ENCODE results near the gene NUP210. TPM values are rescaled to one million over a fixed set of nuclear protein-coding genes. Genes with fewer than 3 reads are reported as not detected.

The NUP210 gene
- total RNA-seq, 2 experiments from 2014 or later, result 127 to 131 TPM

- H3K27ac Mint-ChIP-seq, result no peak overlapping the region
- H3K36me3 Mint-ChIP-seq, result no peaks in the 10 kb centered on the region
- H3K4me1 Mint-ChIP-seq, result no peaks in the 10 kb centered on the region
- DNase-seq, result no peak
- H3K27me3 Mint-ChIP-seq, result no peaks in the 10 kb centered on the region
- H3K4me3 Mint-ChIP-seq, result no peak overlapping the region
- H3K9me3 Mint-ChIP-seq, result no peaks in the 10 kb centered on the region
Observed at GRCh38 chr3:13305623-13306022, 114.5 kb downstream of the NUP210 start.

- no peaks in the 10 kb centered on the region for H3K4me1 Mint-ChIP-seq
- no peak for DNase-seq
- no peaks in the 10 kb centered on the region for H3K27me3 Mint-ChIP-seq
- H3K9me3 Mint-ChIP-seq, result no peaks in the 10 kb centered on the region
- no peaks in the 10 kb centered on the region for H3K36me3 Mint-ChIP-seq
- H3K27ac Mint-ChIP-seq, result no peak overlapping the region
- H3K4me3 Mint-ChIP-seq, result no peak overlapping the region
Observed at GRCh38 chr3:13303410-13303809, 116.7 kb downstream of the NUP210 start.

- H3K27ac Mint-ChIP-seq, result no peak overlapping the region
- no peaks in the 10 kb centered on the region for H3K9me3 Mint-ChIP-seq
- peaks cover 4% of the 10 kb centered on the region for H3K4me1 Mint-ChIP-seq
- no peak overlapping the region for H3K4me3 Mint-ChIP-seq
- peaks cover 2% of the 10 kb centered on the region for H3K27me3 Mint-ChIP-seq
- DNase-seq, result no peak
- no peaks in the 10 kb centered on the region for H3K36me3 Mint-ChIP-seq
Observed at GRCh38 chr3:13301286-13301987, 118.7 kb downstream of the NUP210 start.

- no peak for DNase-seq
- H3K9me3 Mint-ChIP-seq, result no peaks in the 10 kb centered on the region
- peaks cover 6% of the 10 kb centered on the region for H3K4me1 Mint-ChIP-seq
- H3K27ac Mint-ChIP-seq, result no peak overlapping the region
- H3K27me3 Mint-ChIP-seq, result peaks cover 5% of the 10 kb centered on the region
- no peaks in the 10 kb centered on the region for H3K36me3 Mint-ChIP-seq
- no peak overlapping the region for H3K4me3 Mint-ChIP-seq
Observed at GRCh38 chr3:13300546-13301285, 119.4 kb downstream of the NUP210 start.

GRCh38 chr3:13299531-13300155 lies 120.5 kb downstream of the NUP210 start:
- H3K4me1 Mint-ChIP-seq, result peaks cover 6% of the 10 kb centered on the region
- H3K27ac Mint-ChIP-seq, result no peak overlapping the region
- H3K36me3 Mint-ChIP-seq, result no peaks in the 10 kb centered on the region
- no peak for DNase-seq
- H3K4me3 Mint-ChIP-seq, result no peak overlapping the region
- H3K27me3 Mint-ChIP-seq, result peaks cover 9% of the 10 kb centered on the region
- H3K9me3 Mint-ChIP-seq, result no peaks in the 10 kb centered on the region

- Mint-ChIP-seq H3K27ac (no peak overlapping the region), H3K27me3 (peaks cover 12% of the 10 kb centered on the region), H3K4me3 (no peak overlapping the region), H3K9me3 (no peaks in the 10 kb centered on the region), H3K4me1 (peaks cover 6% of the 10 kb centered on the region), H3K36me3 (no peaks in the 10 kb centered on the region)
- DNase-seq, result no peak
Observed at GRCh38 chr3:13296662-13297061, 123.5 kb downstream of the NUP210 start.

- Mint-ChIP-seq H3K27ac (no peak overlapping the region), H3K4me1 (peaks cover 6% of the 10 kb centered on the region), H3K9me3 (no peaks in the 10 kb centered on the region), H3K27me3 (peaks cover 12% of the 10 kb centered on the region), H3K36me3 (no peaks in the 10 kb centered on the region), H3K4me3 (no peak overlapping the region)
- no peak for DNase-seq
Observed at GRCh38 chr3:13294442-13295351, 125.4 kb downstream of the NUP210 start.

- Mint-ChIP-seq H3K27ac (no peak overlapping the region), H3K36me3 (no peaks in the 10 kb centered on the region), H3K27me3 (peaks cover 12% of the 10 kb centered on the region), H3K9me3 (no peaks in the 10 kb centered on the region), H3K4me1 (peaks cover 6% of the 10 kb centered on the region), H3K4me3 (no peak overlapping the region)
- DNase-seq, result no peak
Observed at GRCh38 chr3:13292375-13292774, 127.7 kb downstream of the NUP210 start.

- H3K27me3 Mint-ChIP-seq, result peaks cover 12% of the 10 kb centered on the region
- H3K36me3 Mint-ChIP-seq, result no peaks in the 10 kb centered on the region
- H3K9me3 Mint-ChIP-seq, result peaks cover 6% of the 10 kb centered on the region
- no peak overlapping the region for H3K4me3 Mint-ChIP-seq
- no peak for DNase-seq
- no peak overlapping the region for H3K27ac Mint-ChIP-seq
- H3K4me1 Mint-ChIP-seq, result no peaks in the 10 kb centered on the region
Observed at GRCh38 chr3:13290941-13291340, 129.2 kb downstream of the NUP210 start.

GRCh38 chr3:13289771-13290285 lies 130.3 kb downstream of the NUP210 start:
- no peak overlapping the region for H3K4me3 Mint-ChIP-seq
- H3K27me3 Mint-ChIP-seq, result peaks cover 16% of the 10 kb centered on the region
- no peaks in the 10 kb centered on the region for H3K4me1 Mint-ChIP-seq
- no peak overlapping the region for H3K27ac Mint-ChIP-seq
- peaks cover 6% of the 10 kb centered on the region for H3K9me3 Mint-ChIP-seq
- no peaks in the 10 kb centered on the region for H3K36me3 Mint-ChIP-seq
- no peak for DNase-seq

GRCh38 chr3:13288732-13289718 lies 131.1 kb downstream of the NUP210 start:
- Mint-ChIP-seq H3K27ac (no peak overlapping the region), H3K36me3 (peaks cover 8% of the 10 kb centered on the region), H3K9me3 (peaks cover 11% of the 10 kb centered on the region), H3K4me1 (no peaks in the 10 kb centered on the region), H3K27me3 (peaks cover 22% of the 10 kb centered on the region), H3K4me3 (no peak overlapping the region)
- DNase-seq, result no peak

GRCh38 chr3:13287833-13288232 lies 132.3 kb downstream of the NUP210 start:
- Mint-ChIP-seq H3K27ac (no peak overlapping the region), H3K9me3 (peaks cover 16% of the 10 kb centered on the region), H3K4me1 (no peaks in the 10 kb centered on the region), H3K27me3 (peaks cover 29% of the 10 kb centered on the region), H3K4me3 (no peak overlapping the region), H3K36me3 (peaks cover 10% of the 10 kb centered on the region)
- no peak for DNase-seq

- Mint-ChIP-seq H3K4me3 (no peak overlapping the region), H3K4me1 (no peaks in the 10 kb centered on the region), H3K9me3 (peaks cover 16% of the 10 kb centered on the region), H3K27me3 (peaks cover 31% of the 10 kb centered on the region), H3K27ac (no peak overlapping the region), H3K36me3 (peaks cover 10% of the 10 kb centered on the region)
- no peak for DNase-seq
Observed at GRCh38 chr3:13286873-13287272, 133.2 kb downstream of the NUP210 start.

Data from activated naive CD8-positive, alpha-beta T cell treated with anti-CD3 and anti-CD28 coated beads for 36 hours (primary cell).